Progenitor cell of endocrine pancreas (in vitro differentiated cells): Measurements from ENCODE around the gene HEXA. TPM values are rescaled to one million over a fixed set of nuclear protein-coding genes. Genes with fewer than 3 reads are reported as not detected.
"Not testable (repeated sequence)": the region's sequence is repeated elsewhere in the genome, so short reads cannot be mapped to it uniquely, and the experiment has no call there.

Experiments
- DNase-seq: peaks from one replicate; pipeline ENCODE4 v3.0.0; 2021; ENCODE audit warnings: low spot score; ENCODE audit not compliant: unreplicated experiment
- H3K27ac Mint-ChIP-seq: 2 replicates; pipeline ENCODE4 v1.8.0; 2021; ENCODE audit warnings: mild to moderate bottlenecking, moderate library complexity, mixed read lengths
- H3K27me3 Mint-ChIP-seq: 2 replicates; pipeline ENCODE4 v1.8.0; 2021; ENCODE audit warnings: mixed read lengths
- H3K36me3 Mint-ChIP-seq: 2 replicates; pipeline ENCODE4 v1.8.0; 2022; ENCODE audit warnings: mixed read lengths; ENCODE audit not compliant: insufficient read depth
- H3K4me1 Mint-ChIP-seq: 2 replicates; pipeline ENCODE4 v1.8.0; 2021; ENCODE audit warnings: low read depth, mixed read lengths
- H3K4me3 Mint-ChIP-seq: 2 replicates; pipeline ENCODE4 v1.8.0; 2021; ENCODE audit warnings: low read depth, mild to moderate bottlenecking, moderate library complexity, mixed read lengths
- H3K9me3 Mint-ChIP-seq: 2 replicates; pipeline ENCODE4 v1.8.0; 2021; ENCODE audit warnings: low read depth, mixed read lengths
- total RNA-seq: library from RNA; stranded (reverse); gene quantifications from 2 replicates; pipeline ENCODE4 v1.2.1, GENCODE V29; 2021
- TF ChIP-seq, protein P1 (sequence below): fragments of 200-600 bp; sonication (generic); IDR thresholded peaks from one replicate; pipeline ENCODE4 v1.5.0; 2021; ENCODE audit warnings: antibody characterized with exemption, mild to moderate bottlenecking; ENCODE audit not compliant: unreplicated experiment

HEXA gene
- total RNA-seq, 1 donor from 2014 or later = 67.4 TPM

DNA sequence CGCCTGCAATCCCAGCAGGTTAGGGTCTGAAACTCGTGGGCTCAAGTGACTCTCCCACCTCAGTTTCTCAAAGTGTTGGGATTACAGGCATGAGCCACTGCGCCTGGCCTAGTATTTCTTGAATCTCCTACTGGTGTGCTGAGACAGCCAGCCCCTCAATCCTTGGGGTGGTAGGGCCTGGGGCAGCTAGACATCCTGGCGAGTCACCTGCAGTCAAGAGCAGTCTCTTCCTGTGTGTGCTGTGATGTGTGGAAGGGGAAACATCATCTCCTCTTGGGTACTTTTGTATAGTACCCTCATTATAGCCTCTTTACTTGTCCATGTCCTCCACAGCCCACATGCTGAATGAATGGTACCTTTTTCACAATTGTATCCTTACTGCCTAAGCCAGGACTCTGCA, 4.9 kb upstream of the HEXA start:
- Mint-ChIP-seq H3K4me1 (peaks cover 10% of the 10 kb centered on the region), H3K36me3 (no peaks in the 10 kb centered on the region), H3K4me3 (no peak overlapping the region), H3K9me3 (no peaks in the 10 kb centered on the region), H3K27ac (no peak overlapping the region), H3K27me3 (peaks cover 45% of the 10 kb centered on the region)
- DNase-seq = no peak
- TF ChIP-seq, protein P1, sequence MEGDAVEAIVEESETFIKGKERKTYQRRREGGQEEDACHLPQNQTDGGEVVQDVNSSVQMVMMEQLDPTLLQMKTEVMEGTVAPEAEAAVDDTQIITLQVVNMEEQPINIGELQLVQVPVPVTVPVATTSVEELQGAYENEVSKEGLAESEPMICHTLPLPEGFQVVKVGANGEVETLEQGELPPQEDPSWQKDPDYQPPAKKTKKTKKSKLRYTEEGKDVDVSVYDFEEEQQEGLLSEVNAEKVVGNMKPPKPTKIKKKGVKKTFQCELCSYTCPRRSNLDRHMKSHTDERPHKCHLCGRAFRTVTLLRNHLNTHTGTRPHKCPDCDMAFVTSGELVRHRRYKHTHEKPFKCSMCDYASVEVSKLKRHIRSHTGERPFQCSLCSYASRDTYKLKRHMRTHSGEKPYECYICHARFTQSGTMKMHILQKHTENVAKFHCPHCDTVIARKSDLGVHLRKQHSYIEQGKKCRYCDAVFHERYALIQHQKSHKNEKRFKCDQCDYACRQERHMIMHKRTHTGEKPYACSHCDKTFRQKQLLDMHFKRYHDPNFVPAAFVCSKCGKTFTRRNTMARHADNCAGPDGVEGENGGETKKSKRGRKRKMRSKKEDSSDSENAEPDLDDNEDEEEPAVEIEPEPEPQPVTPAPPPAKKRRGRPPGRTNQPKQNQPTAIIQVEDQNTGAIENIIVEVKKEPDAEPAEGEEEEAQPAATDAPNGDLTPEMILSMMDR = no peak

DNA sequence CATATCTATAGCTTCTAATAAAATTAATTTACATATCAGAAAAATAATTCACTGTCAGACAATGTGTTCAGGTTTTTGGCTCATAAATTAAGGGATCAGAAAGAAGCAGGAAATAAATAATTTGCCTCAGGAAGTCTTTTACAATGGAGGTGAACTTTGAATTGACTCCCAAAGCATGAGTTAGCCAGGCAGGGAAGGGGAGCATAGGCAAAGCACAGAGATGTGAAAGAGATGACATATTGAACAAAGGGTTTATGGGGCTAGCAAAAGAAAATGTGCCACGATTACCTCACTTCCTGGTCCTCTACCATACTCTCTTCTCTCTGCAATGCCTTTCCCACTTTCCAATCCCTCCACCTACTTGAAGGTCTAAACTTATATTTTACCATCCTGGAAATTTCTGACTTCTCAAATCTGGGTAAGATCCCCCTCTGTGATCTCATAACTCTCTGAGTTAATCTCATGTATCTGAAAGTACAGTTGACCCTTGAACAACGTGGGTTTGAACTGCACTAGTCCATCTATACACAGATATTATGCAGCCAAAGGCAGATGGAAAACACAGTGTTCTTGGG, 4.1 kb upstream of the HEXA start:
- no peak overlapping the region for H3K27ac Mint-ChIP-seq
- peaks cover 37% of the 10 kb centered on the region for H3K27me3 Mint-ChIP-seq
- TF ChIP-seq, protein P1 = no peak
- no peak for DNase-seq
- H3K4me1 Mint-ChIP-seq = peaks cover 17% of the 10 kb centered on the region
- no peaks in the 10 kb centered on the region for H3K36me3 Mint-ChIP-seq
- H3K4me3 Mint-ChIP-seq = no peak overlapping the region
- H3K9me3 Mint-ChIP-seq = no peaks in the 10 kb centered on the region

DNA sequence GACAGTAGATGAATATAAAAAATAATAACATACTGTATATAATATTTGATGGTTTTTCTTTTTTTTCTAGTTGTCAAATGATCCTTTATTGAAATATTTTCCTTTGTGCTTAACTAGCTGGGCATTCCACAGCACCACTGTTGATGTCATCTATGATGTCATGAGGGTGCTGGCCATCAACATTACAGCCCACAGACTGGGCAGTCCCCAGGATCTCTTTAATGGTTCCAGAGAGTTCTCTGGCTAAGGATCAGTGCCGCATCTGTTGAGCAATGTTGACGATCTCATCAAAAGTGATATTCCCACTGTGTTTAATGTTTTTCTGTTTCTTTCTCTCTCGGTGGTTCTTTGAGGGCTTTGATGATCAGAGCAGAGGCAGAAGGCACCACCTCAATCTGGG, 3.3 kb upstream of the HEXA start:
- not testable (repeated sequence) for H3K4me3 Mint-ChIP-seq, H3K9me3 Mint-ChIP-seq, H3K27ac Mint-ChIP-seq, H3K36me3 Mint-ChIP-seq, DNase-seq
- Mint-ChIP-seq H3K4me1 (peaks cover 23% of the 10 kb centered on the region), H3K27me3 (peaks cover 30% of the 10 kb centered on the region)

DNA sequence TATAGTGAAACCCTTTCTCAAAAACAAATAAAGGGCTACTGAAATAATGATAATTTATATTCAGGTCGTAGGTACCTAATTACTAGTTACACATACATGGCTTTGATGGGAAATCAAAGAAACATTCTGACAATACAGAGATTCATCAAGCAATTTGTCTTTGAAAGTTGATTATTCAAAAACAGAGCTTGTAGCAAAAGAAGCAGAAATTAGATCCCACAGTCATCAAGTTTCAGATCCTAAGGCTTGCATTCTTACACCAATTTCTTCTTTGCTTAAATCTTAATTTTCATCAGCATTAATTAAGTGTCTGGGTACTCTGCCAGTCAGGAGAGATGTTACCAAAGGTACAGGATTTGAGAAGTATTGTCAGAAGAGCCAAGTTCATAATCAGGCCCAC, 1.5 kb upstream of the HEXA start:
- H3K9me3 Mint-ChIP-seq = no peaks in the 10 kb centered on the region
- TF ChIP-seq, protein P1 = no peak
- H3K4me3 Mint-ChIP-seq = no peak overlapping the region
- DNase-seq = no peak
- no peaks in the 10 kb centered on the region for H3K36me3 Mint-ChIP-seq
- H3K27ac Mint-ChIP-seq = no peak overlapping the region
- peaks cover 17% of the 10 kb centered on the region for H3K27me3 Mint-ChIP-seq
- peaks cover 23% of the 10 kb centered on the region for H3K4me1 Mint-ChIP-seq

DNA sequence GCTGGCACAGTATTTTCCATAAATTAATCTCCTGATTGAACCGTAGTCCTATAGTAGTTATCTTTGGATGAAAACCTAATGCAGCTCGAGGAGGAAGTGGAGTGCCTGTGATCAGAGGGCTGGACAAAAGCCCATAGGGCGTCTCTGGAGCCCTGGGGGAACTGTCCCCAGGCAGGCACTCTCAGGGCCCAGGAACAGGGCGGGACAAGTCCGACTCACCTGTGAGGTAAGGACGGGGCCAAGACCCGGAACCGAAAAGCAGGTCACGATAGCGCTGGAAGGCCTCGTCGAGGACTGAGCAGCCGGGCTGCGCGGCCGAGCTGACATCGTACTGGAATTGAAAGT, 341 bp downstream of the HEXA start:
- H3K4me3 Mint-ChIP-seq = peak overlapping the region; percentile 95
- no peaks in the 10 kb centered on the region for H3K9me3 Mint-ChIP-seq
- DNase-seq = no peak
- peaks cover 2% of the 10 kb centered on the region for H3K36me3 Mint-ChIP-seq
- H3K27ac Mint-ChIP-seq = peak overlapping the region; percentile 99
- H3K4me1 Mint-ChIP-seq = peaks cover 23% of the 10 kb centered on the region
- peaks cover 5% of the 10 kb centered on the region for H3K27me3 Mint-ChIP-seq
- TF ChIP-seq, protein P1 = no peak

DNA sequence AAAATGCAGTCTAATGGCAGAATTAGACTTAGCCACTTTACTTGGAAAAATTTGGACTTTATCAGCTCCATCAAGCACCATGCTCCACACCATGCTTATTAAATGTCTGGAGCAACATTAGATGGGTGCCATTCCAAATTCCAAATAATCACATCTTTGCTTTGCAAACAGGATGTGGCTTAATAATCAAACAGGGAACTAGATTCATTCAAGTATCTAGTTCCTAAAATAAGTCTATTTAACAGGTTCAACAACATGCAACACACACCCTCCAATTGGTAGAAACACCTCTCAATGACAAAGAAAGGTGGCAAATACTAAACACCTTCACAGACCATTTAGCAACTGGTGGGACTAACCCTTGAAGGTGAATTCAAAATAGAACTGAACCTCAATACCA, 3.5 kb downstream of the HEXA start:
- TF ChIP-seq, protein P1 = no peak
- Mint-ChIP-seq H3K4me3 (no peak overlapping the region), H3K27me3 (no peaks in the 10 kb centered on the region), H3K27ac (no peak overlapping the region), H3K4me1 (peaks cover 23% of the 10 kb centered on the region), H3K9me3 (no peaks in the 10 kb centered on the region), H3K36me3 (peaks cover 2% of the 10 kb centered on the region)
- DNase-seq = no peak
